ENCODE results near the gene EGR4. TPM values are rescaled to one million over a fixed set of nuclear protein-coding genes. Genes with fewer than 3 reads are reported as not detected.
A peak's percentile ranks its signal among the peaks of the same experiment; 100 is the strongest.

Gene EGR4
- total RNA-seq, 1 donor from 2014 or later: 0.19 TPM

DNA sequence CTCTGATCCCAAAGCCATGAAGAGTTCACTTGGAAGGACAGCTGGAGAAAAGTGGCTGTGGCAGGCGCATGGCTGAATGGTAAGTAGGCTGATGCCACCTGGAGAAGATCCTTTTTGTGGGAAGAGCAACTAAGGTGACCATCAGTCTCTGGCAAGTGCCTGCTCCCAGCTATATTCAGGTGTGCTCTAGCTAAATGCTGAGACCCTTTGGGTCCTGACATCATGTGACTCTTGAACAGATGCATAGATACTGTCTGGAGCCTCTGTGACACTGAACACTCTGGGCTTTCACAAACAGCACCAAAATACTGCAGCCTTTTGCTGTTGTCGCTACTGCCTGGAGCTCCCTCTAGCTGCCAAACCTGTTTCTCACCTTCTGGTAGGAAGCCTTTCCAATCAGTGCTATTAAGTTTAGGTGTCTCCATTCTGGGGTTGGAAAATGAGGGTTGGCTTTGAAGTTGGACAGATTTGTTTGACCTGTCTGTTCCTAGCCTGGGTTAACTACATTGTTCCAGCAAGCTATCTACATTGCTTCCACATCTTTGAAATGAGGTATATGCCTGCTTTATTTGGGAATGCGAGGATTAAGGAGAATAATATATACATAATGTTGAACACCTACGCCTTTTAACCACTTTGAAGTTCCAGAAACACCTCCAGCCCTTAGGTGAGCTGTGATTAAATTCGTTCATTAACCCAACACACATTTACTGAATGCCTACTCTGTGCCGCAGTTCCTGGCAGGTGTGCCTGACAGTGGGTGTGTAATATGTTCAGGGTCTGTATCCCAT lies 3.1 kb downstream of the EGR4 start:
- no peaks in the 10 kb centered on the region for H3K4me1 Mint-ChIP-seq (ENCODE audit: unreplicated experiment)
- H3K4me3 Mint-ChIP-seq: no peak overlapping the region
- DNase-seq (ENCODE audit: extremely low spot score, unreplicated experiment): peak; percentile 63
- H3K9me3 Mint-ChIP-seq: no peaks in the 10 kb centered on the region
- no peak overlapping the region for H3K27ac Mint-ChIP-seq
- H3K27me3 Mint-ChIP-seq: peaks cover 95% of the 10 kb centered on the region
- TF ChIP-seq, protein P1, sequence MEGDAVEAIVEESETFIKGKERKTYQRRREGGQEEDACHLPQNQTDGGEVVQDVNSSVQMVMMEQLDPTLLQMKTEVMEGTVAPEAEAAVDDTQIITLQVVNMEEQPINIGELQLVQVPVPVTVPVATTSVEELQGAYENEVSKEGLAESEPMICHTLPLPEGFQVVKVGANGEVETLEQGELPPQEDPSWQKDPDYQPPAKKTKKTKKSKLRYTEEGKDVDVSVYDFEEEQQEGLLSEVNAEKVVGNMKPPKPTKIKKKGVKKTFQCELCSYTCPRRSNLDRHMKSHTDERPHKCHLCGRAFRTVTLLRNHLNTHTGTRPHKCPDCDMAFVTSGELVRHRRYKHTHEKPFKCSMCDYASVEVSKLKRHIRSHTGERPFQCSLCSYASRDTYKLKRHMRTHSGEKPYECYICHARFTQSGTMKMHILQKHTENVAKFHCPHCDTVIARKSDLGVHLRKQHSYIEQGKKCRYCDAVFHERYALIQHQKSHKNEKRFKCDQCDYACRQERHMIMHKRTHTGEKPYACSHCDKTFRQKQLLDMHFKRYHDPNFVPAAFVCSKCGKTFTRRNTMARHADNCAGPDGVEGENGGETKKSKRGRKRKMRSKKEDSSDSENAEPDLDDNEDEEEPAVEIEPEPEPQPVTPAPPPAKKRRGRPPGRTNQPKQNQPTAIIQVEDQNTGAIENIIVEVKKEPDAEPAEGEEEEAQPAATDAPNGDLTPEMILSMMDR (conservative IDR thresholded peaks at IDR 0.05): peak; percentile 64
- H3K36me3 Mint-ChIP-seq: no peaks in the 10 kb centered on the region

DNA sequence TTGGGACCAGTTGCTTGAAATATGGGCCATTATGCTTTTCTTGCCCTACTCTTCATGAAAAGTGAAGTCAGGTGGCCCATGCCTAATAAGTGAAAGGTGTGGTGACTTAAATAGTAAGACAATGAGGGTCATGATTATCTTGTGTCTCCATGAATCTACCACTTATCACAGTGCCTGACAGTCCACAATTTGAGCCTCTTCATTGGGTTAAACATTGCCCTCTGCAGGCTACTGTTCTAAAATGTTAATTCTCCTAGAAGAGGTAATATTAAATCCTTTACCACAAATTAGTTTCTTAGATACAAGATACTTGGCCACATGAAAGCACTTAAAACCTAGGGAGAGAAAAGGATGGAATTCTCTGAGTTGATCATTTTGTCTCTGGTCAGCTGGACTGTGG lies 4.0 kb downstream of the EGR4 start:
- Mint-ChIP-seq H3K27me3 (peaks cover 92% of the 10 kb centered on the region), H3K27ac (no peak overlapping the region), H3K9me3 (no peaks in the 10 kb centered on the region), H3K36me3 (no peaks in the 10 kb centered on the region), H3K4me1 (ENCODE audit: unreplicated experiment) (no peaks in the 10 kb centered on the region), H3K4me3 (no peak overlapping the region)
- DNase-seq (ENCODE audit: extremely low spot score, unreplicated experiment): no peak
- TF ChIP-seq, protein P1 (conservative IDR thresholded peaks at IDR 0.05): no peak

DNA sequence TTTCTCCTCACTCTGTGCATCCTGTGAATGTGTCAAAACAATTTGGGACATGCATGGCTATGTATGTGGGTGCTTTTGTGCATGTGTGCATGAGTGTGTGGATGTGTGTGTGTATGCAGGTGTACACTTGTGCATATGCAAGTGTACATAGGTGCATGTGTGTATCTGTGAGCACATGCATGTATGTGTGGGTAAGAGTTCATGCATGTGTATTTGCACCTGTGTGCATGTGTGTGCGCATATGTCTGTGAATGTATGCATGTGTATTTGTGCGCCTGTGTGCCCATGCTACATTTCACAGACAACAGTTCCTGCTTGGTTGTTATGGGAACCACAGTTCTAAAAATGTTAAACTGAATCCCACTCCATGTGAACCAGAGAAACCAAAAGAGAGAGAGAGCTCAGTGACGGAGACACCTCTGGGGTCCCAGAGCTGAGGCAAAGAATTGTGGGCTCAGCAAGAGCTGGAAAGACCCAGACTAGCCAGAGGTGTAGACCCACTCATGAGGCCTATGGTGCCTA lies 7.2 kb downstream of the EGR4 start:
- peaks cover 75% of the 10 kb centered on the region for H3K27me3 Mint-ChIP-seq
- H3K36me3 Mint-ChIP-seq: no peaks in the 10 kb centered on the region
- peak overlapping the region; percentile 32 for H3K4me3 Mint-ChIP-seq
- no peaks in the 10 kb centered on the region for H3K9me3 Mint-ChIP-seq
- no peaks in the 10 kb centered on the region for H3K4me1 Mint-ChIP-seq (ENCODE audit: unreplicated experiment)
- TF ChIP-seq, protein P1 (conservative IDR thresholded peaks at IDR 0.05): no peak
- H3K27ac Mint-ChIP-seq: no peak overlapping the region
- no peak for DNase-seq (ENCODE audit: extremely low spot score, unreplicated experiment)

DNA sequence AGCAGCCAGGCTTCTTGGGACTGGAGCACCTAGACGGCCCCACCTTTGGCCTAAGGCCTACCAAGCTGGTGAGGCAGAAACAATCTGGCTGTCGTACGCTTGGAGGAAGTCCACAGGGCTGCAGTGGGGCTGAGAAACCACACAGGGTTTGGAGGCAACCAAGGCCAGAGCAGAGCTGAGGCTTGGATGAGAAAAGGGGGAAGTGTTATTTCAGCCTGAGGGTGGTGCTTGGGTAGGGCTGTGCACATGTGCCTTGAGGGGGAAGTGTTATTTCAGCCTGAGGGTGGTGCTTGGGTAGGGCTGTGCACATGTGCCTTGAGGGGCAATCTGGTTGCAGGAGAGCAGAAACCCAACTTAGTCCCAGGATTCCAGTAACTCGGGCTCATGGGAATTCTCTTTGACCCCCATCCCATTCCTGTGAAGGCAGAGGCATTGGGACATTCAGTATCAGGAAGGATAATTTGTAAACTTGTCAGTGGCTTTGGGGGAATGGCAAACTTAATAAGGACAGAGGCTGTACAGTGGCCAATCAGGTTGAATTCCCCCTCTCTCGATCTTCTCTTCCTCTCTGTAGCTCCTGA lies 8.1 kb downstream of the EGR4 start:
- TF ChIP-seq, protein P1 (conservative IDR thresholded peaks at IDR 0.05): no peak
- Mint-ChIP-seq H3K27me3 (peaks cover 65% of the 10 kb centered on the region), H3K27ac (no peak overlapping the region), H3K4me1 (ENCODE audit: unreplicated experiment) (no peaks in the 10 kb centered on the region), H3K36me3 (no peaks in the 10 kb centered on the region), H3K4me3 (peak overlapping the region; percentile 32), H3K9me3 (no peaks in the 10 kb centered on the region)
- no peak for DNase-seq (ENCODE audit: extremely low spot score, unreplicated experiment)

DNA sequence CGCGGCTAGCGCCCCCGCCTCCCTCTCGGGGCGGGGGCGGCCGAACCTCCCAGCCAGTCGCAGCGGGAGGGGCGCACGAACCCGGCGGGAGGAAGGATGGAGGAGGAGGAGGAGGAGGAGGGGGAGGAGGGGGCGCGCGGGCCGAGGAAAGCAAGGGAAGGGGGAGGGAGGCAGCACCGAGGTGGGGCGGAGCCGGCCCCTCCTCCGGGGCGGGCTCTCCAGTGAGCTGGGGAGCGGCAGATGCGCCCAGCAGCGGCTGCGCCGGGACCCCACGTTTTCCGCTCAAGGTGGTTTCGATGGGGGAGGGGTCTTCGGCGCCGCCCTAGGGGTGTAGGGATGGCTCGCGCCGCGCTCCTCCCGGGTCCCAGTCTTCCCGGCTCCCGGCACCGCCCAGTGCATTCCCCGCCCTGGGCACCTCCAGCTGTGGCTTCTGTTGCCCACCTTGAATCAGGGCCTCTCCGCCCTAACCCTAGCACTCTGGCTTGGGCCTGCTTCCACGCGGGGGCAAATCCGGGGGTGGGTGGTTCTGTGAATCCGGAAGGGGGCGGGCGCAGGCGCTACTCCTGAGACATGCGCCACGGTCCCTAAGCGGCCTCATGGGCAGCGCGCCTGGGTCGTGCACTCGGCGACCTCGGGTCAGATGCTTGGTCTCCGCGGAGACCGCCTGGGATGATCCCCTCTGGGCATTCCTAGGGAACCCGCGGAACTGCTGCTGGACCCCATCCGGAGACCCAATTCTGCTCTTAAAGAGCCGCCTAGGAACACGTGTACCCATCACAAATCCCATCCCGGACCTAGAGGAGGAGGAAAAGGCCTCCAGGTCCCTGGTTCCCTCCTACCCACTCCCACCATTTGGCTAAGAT lies 8.8 kb downstream of the EGR4 start, which contains the start of gene FBXO41:
Gene FBXO41, minus strand, starts transcription at position 183 of the 863 bp plus-strand sequence. CDS start 14,848 bp downstream, outside the sequence.
- TF ChIP-seq, protein P1 (conservative IDR thresholded peaks at IDR 0.05): no peak
- Mint-ChIP-seq H3K9me3 (no peaks in the 10 kb centered on the region), H3K4me3 (peak within 1 kb of the TSS; percentile 88), H3K36me3 (no peaks in the 10 kb centered on the region), H3K27me3 (peaks cover 58% of the 10 kb centered on the region), H3K4me1 (ENCODE audit: unreplicated experiment) (no peaks in the 10 kb centered on the region), H3K27ac (peak within 1 kb of the TSS; percentile 32)
- DNase-seq (ENCODE audit: extremely low spot score, unreplicated experiment): peak; percentile 69
